GM23248 (cell line): ENCODE measurements around the gene TAC3.

Source experiments
- EZH2 ChIP-seq: fragments of 200-600 bp; sonication (generic); IDR thresholded peaks from 2 replicates; pipeline ENCODE4 v1.6.1; 2018; ENCODE audit warnings: antibody characterized with exemption, mild to moderate bottlenecking; ENCODE audit not compliant: insufficient read depth, poor library complexity, severe bottlenecking
- EZH2phosphoT487 ChIP-seq: fragments of 200-600 bp; sonication (generic); IDR thresholded peaks from 2 replicates; pipeline ENCODE4 v1.6.1; 2018; ENCODE audit warnings: antibody characterized with exemption, moderate library complexity, mild to moderate bottlenecking, low read depth; ENCODE audit not compliant: insufficient read depth

DNA sequence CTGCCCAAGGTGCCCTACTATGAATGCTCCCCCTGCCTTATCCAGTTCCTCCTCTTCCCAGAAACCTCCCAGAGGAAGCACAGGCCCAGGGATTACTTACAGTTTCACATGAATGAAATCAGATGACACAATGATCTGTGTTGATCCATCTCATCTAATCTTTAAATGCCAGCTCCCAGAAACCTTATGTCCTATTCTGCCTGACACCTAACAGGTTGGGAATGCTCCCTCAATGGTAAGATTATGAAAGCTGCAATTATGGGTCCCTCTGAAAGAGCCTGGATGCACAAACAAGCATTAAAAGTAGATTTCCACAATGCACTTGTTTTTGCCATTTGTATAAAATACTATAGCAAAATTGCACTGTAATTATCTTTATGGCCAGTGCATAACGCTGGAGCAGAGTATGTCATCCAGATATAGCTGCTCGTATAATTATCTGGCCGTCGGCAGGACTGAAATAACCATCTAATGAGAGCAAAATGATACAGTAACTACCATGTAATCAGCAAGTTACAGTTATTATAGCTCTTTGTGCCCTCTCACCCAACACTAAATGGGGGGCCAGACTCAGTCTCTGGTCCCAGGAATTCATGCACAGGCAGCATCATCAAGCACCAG is 5.6 kb downstream of the TAC3 start:
- TF ChIP-seq EZH2phosphoT487 (no peak), EZH2 (no peak)
